Cardiac atrium fibroblast (primary cell): ENCODE results near the gene AADAC. TPM values are rescaled to one million over a fixed set of nuclear protein-coding genes. Genes with fewer than 3 reads are reported as not detected.

Experiments used
- total RNA-seq: library from RNA; depleted of rRNA; stranded (reverse); fragments of >200 nt; gene quantifications from 2 replicates; pipeline ENCODE4 v1.2.3, GENCODE V29; 2015

Gene AADAC
- 2.3 and 2.6 TPM in 2 replicates for total RNA-seq

GRCh38 chr3:151813799-151814198 lies at the start of gene AADAC:
AADAC (plus strand) TSS chr3:151814116; CDS start chr3:151814163, 47 bp downstream.

GRCh38 chr3:151873398-151873797 lies 59.5 kb downstream of the AADAC start, which contains the start of gene SUCNR1:
SUCNR1 (plus strand) TSS chr3:151873643; CDS start chr3:151879893, 6,250 bp downstream.

Other genes starting within 250 kb of the AADAC start
- not detected in 2 replicates for gene AADACL2, start 80.2 kb upstream of the AADAC start, total RNA-seq
- gene SUCNR1, start 59.5 kb downstream of the AADAC start, total RNA-seq: under 0.01 TPM in 1 of 2 replicates, not detected in the other